Uterus (tissue), 2 donors: ENCODE measurements around the gene MAP4.

Experiments
- CTCF ChIP-seq, 4 experiments: fragments of 200-600 bp in 2 of 4; fragments of 450-650 bp in 2 of 4; sonication (generic) in 2 of 4; IDR thresholded peaks; one replicate each; pipeline ENCODE4 v1.5.1; 2016 to 2019; ENCODE audit warnings: antibody characterized with exemption in 4 of 4, mild to moderate bottlenecking in 2 of 4, moderate library complexity in 1 of 4
- POLR2A ChIP-seq, 2 donors: fragments of 450-650 bp; IDR thresholded peaks; one replicate each; pipeline ENCODE4 v1.6.1; 2016; ENCODE audit warnings: antibody characterized with exemption in 2 of 2, mild to moderate bottlenecking in 1 of 2, moderate library complexity in 1 of 2

DNA sequence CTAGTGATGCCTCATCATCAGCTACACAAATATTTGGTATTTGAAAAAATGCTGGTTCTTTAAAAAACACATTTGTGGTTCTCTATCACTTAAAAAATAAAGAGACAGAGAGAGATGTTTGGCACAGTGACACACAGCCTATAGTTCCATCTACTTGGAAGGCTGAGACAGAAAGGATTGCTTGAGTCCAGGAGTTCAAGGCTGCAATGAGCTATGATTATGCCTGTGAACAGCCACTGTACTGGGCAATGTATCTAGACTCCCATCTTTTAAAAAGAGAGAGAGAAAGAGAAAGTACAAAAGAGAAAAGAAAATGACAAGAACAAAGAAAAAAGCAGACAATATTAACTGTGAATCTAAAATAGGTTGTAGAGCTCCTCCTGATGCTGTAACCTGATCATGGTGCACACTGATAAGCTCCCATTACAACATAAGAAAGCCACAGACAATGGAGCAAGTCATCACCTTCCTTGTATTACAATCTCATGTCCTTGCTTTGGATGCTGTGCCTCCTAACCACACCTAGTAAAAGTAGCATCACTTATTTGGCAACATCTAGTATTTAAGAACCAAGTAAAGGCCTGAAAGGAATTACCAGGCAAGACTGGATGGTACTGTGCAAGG is 31.7 kb upstream of the MAP4 start:
- no peak for TF ChIP-seq CTCF (IDR thresholded peaks at IDR 0.05)
- no peak for TF ChIP-seq POLR2A (IDR thresholded peaks at IDR 0.05)
